RWPE2 (cell line): Measurements from ENCODE around the gene CPSF4.

ENCODE experiments used
- ATAC-seq: fragments of 200-7000 bp; cut with Tn5 transposase; 3 replicates; pipeline ENCODE4 v1.9.1; 2021; ENCODE audit warnings: low read depth
- DNase-seq: peaks from one replicate; pipeline ENCODE4 v3.0.0-alpha.2; 2020; ENCODE audit warnings: low spot score
- H3K27ac ChIP-seq: fragments of 450-650 bp; 2 replicates; pipeline ENCODE4 v1.5.1; 2017; ENCODE audit warnings: mild to moderate bottlenecking; ENCODE audit not compliant: poor library complexity, severe bottlenecking
- H3K27me3 ChIP-seq: fragments of 250-450 bp; sonication (Bioruptor Pico); 2 replicates; pipeline ENCODE4 v1.5.1; 2021; ENCODE audit warnings: mild to moderate bottlenecking, moderate library complexity; ENCODE audit not compliant: insufficient read depth, poor library complexity, severe bottlenecking
- H3K36me3 ChIP-seq: fragments of 250-450 bp; sonication (Bioruptor Pico); 2 replicates; pipeline ENCODE4 v1.5.1; 2020; ENCODE audit warnings: low read depth, mild to moderate bottlenecking, moderate library complexity
- H3K4me1 ChIP-seq: fragments of 250-450 bp; sonication (Bioruptor Pico); 2 replicates; pipeline ENCODE4 v1.5.1; 2021; ENCODE audit warnings: mild to moderate bottlenecking, moderate library complexity; ENCODE audit not compliant: insufficient read depth, poor library complexity, severe bottlenecking
- H3K4me3 ChIP-seq: fragments of 250-450 bp; sonication (Bioruptor Pico); 2 replicates; pipeline ENCODE4 v1.5.1; 2021; ENCODE audit warnings: mild to moderate bottlenecking, moderate library complexity; ENCODE audit not compliant: severe bottlenecking
- H3K9me3 ChIP-seq: fragments of 250-450 bp; sonication (Bioruptor Pico); 2 replicates; pipeline ENCODE4 v1.5.1; 2021; ENCODE audit warnings: mild to moderate bottlenecking, moderate library complexity; ENCODE audit not compliant: severe bottlenecking
- CTCF ChIP-seq: fragments of 450-650 bp; IDR thresholded peaks from one replicate; pipeline ENCODE4 v1.5.1; 2017; ENCODE audit warnings: mild to moderate bottlenecking, moderate library complexity; ENCODE audit not compliant: poor library complexity, severe bottlenecking

CPSF4 gene

GRCh38 chr7:99468336-99468918 lies 29.7 kb downstream of the CPSF4 start:
- Histone ChIP-seq H3K27me3 (no peaks in the 10 kb centered on the region), H3K4me1 (peaks cover 5% of the 10 kb centered on the region), H3K9me3 (peaks cover 3% of the 10 kb centered on the region), H3K4me3 (no peak overlapping the region), H3K27ac (no peak overlapping the region), H3K36me3 (peaks cover 12% of the 10 kb centered on the region)
- no peak for TF ChIP-seq CTCF
- ATAC-seq (no peak), DNase-seq (no peak)

- H3K9me3 ChIP-seq = peaks cover 3% of the 10 kb centered on the region
- H3K27me3 ChIP-seq = no peaks in the 10 kb centered on the region
- H3K27ac ChIP-seq = no peak overlapping the region
- peaks cover 5% of the 10 kb centered on the region for H3K4me1 ChIP-seq
- no peak for ATAC-seq
- peaks cover 5% of the 10 kb centered on the region for H3K36me3 ChIP-seq
- no peak for TF ChIP-seq CTCF
- no peak overlapping the region for H3K4me3 ChIP-seq
- DNase-seq = no peak
Measured at GRCh38 chr7:99469381-99470065, 30.8 kb downstream of the CPSF4 start.

- peak; percentile 98 for ATAC-seq
- peaks cover 5% of the 10 kb centered on the region for H3K4me1 ChIP-seq
- peaks cover 16% of the 10 kb centered on the region for H3K36me3 ChIP-seq
- no peak for TF ChIP-seq CTCF
- peak; percentile 97 for DNase-seq
- H3K27ac ChIP-seq = peak within 1 kb of the TSS; percentile 76
- H3K4me3 ChIP-seq = peak within 1 kb of the TSS; percentile 68
- peaks cover 3% of the 10 kb centered on the region for H3K9me3 ChIP-seq
- H3K27me3 ChIP-seq = no peaks in the 10 kb centered on the region
Measured at GRCh38 chr7:99472561-99473314, 34.0 kb downstream of the CPSF4 start, which contains the start of gene ZNF789. TSS of gene ZNF789 (plus strand) at chr7:99472890. CDS start at chr7:99476457, 3,567 bp downstream.

- ATAC-seq = peak; percentile 25; the same call in 2 of the 3 replicates
- no peak for DNase-seq
- Histone ChIP-seq H3K4me1 (peaks cover 5% of the 10 kb centered on the region), H3K27ac (peak overlapping the region; percentile 76), H3K27me3 (no peaks in the 10 kb centered on the region), H3K9me3 (peaks cover 3% of the 10 kb centered on the region), H3K4me3 (peak overlapping the region; percentile 68), H3K36me3 (peaks cover 21% of the 10 kb centered on the region)
- TF ChIP-seq CTCF = no peak
Measured at GRCh38 chr7:99473315-99473596, 34.5 kb downstream of the CPSF4 start.
